Measurements from ENCODE around the gene TRIM72. TPM values are rescaled to one million over a fixed set of nuclear protein-coding genes. Genes with fewer than 3 reads are reported as not detected.
"Not testable (repeated sequence)": the region's sequence is repeated elsewhere in the genome, so short reads cannot be mapped to it uniquely, and the experiment has no call there.

The TRIM72 gene
- total and polyA plus RNA-seq, 9 of the 15 experiments (the other 6 are each of a cell fraction or from before 2014, with no cell fraction given) = under 0.01 TPM; not detected in 8

DNA sequence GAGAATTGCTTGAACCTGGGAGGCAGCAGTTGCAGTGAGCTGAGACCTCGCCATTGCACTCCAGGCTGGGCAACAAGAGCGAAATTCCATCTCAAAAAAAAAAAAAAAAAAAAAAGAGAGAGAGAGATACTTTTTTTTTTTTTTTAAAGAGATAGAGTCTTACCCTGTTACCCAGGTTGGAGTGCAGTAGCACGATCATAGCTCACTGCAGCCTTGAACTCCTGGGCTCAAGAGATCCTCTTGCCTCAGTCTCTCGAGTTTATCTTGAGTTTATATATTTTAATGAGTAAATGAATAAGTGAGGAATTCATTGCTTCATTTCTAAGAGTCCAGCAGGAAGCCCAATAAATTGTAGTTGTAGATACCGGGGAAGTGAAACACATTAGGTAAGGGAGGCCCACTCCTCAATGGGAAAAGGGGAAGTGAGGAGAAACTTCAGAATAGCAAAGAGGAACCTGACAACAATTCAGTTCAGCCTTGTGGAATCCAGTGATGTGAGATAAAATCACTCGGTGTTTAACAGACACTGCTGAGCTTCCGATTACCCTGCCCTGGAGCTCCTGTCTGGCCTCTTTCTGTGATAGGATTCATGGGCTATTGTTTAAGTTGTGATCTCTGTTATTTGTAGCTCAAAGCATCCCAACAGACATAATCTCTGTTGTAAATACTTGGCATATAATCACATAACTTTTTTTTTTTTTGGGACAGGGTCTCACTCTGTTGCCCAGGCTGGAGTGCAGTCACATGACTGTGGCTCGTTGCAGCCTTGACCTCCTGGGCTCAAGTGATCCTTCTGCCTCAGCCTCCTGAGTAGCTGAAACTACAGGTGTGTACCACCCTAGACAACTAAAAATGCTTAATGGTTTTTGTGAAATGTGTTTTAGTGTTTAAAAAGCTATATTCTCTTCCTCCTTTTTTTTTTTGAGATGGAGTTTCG is 30.1 kb downstream of the TRIM72 start (continued):
- TF ChIP-seq, protein P1, sequence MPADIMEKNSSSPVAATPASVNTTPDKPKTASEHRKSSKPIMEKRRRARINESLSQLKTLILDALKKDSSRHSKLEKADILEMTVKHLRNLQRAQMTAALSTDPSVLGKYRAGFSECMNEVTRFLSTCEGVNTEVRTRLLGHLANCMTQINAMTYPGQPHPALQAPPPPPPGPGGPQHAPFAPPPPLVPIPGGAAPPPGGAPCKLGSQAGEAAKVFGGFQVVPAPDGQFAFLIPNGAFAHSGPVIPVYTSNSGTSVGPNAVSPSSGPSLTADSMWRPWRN (IDR thresholded peaks at IDR 0.05; ENCODE audit: low read depth) = peak; percentile 46; the same call in 1 of the 2 replicates

DNA sequence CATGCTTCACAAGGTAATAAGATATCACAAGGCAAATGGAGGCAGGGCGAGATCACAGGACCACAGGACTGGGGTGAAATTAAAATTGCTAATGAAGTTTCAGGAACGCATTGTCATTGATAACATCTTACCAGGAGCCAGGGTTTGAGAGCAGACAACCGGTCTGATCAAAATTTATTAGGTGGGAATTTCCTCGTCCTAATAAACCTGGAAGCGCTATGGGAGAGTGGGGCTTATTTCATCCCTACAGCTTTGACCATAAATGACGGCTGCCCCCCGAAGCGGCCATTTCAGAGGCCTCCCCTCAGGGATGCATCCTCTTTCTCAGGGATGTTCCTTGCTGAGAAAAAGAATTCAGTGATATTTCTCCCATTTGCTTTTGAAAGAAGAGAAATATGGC is 31.7 kb downstream of the TRIM72 start:
- H3K36me3 ChIP-seq (ENCODE audit: control insufficient read depth, insufficient read depth, low read length); intact Hi-C loops (cut with micrococcal nuclease); POLR2A ChIA-PET; H3K9me1 ChIP-seq (ENCODE audit: control insufficient read depth, insufficient read depth, low read length); H3K9me3 ChIP-seq (replicated peaks; ENCODE audit: control insufficient read depth, insufficient read depth, low read depth, low read length); H3K9ac ChIP-seq (ENCODE audit: insufficient read depth in 1 of 2, low read depth in 2 of 2, low read length in 2 of 2); FAIRE-seq; CTCF ChIA-PET (ENCODE audit: low intra/inter-chr PET ratio); H3K4me3 ChIP-seq; H3K27ac ChIP-seq (ENCODE audit: extremely low read depth, low read depth, low read length); BruUV-seq (replicated peaks); ATAC-seq; H3K27me3 ChIP-seq (ENCODE audit: control insufficient read depth in 2 of 2, insufficient read depth in 2 of 2, low read length in 2 of 2); H4K20me1 ChIP-seq (replicated peaks; ENCODE audit: control insufficient read depth, insufficient read depth, low read length); in situ Hi-C loops (cut with MboI); H2AFZ ChIP-seq (ENCODE audit: low read depth, low read length); H3K79me2 ChIP-seq (ENCODE audit: control insufficient read depth, insufficient read depth, low read length); H3K4me2 ChIP-seq (ENCODE audit: insufficient read depth, low read length); DNase-seq (ENCODE audit: extremely low read depth in 1 of 4, low spot score in 3 of 4): not testable (repeated sequence)
- 86% methylated on average over 8 of the region's 8 CpGs for WGBS (ENCODE audit: insufficient coverage, low coverage, missing lambda C conversion rate)
- peaks cover 6 to 23% of the 10 kb centered on the region in 2 experiments for H3K4me1 ChIP-seq (replicated peaks in 1 of 2; ENCODE audit: control insufficient read depth in 2 of 2, insufficient read depth in 2 of 2, low read length in 2 of 2)

Data from K562 (cell line).